GM18868 (cell line): ENCODE results near the gene PLIN1.
"Not testable (repeated sequence)": the region's sequence is repeated elsewhere in the genome, so short reads cannot be mapped to it uniquely, and the experiment has no call there.

ENCODE experiments used
- ATAC-seq: cut with Tn5 transposase; IDR thresholded peaks from one replicate; pipeline ENCODE4 v1.9.1; 2021; ENCODE audit warnings: mild to moderate bottlenecking, moderate library complexity; ENCODE audit not compliant: unreplicated experiment

The PLIN1 gene, protein sequence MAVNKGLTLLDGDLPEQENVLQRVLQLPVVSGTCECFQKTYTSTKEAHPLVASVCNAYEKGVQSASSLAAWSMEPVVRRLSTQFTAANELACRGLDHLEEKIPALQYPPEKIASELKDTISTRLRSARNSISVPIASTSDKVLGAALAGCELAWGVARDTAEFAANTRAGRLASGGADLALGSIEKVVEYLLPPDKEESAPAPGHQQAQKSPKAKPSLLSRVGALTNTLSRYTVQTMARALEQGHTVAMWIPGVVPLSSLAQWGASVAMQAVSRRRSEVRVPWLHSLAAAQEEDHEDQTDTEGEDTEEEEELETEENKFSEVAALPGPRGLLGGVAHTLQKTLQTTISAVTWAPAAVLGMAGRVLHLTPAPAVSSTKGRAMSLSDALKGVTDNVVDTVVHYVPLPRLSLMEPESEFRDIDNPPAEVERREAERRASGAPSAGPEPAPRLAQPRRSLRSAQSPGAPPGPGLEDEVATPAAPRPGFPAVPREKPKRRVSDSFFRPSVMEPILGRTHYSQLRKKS

GRCh38 chr15:89679212-89679611, at the start of gene PLIN1:
TSS of gene PLIN1 (minus strand) at chr15:89679367. CDS start at chr15:89677489, 1,878 bp downstream.
- ATAC-seq: no peak

DNA sequence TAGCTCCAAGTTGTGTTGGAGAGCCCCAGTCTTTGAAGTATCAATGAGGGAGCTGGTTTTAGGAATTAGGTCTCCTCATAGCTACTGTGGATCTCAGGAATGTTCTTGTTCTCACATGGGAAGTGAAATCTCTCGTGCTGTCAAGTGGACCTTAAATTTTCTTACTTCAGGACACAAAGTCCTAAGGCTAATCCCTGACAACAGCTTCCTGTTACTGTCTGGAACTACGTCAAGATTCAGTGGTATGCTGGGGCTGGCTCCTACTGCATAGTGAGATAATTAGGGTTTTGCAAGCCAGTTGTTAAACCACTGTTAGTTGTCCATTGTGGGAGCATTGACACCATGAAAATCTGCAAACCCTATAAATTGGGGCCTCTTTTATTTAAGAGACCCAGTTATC, 49.1 kb upstream of the PLIN1 start:
- no peak for ATAC-seq

DNA sequence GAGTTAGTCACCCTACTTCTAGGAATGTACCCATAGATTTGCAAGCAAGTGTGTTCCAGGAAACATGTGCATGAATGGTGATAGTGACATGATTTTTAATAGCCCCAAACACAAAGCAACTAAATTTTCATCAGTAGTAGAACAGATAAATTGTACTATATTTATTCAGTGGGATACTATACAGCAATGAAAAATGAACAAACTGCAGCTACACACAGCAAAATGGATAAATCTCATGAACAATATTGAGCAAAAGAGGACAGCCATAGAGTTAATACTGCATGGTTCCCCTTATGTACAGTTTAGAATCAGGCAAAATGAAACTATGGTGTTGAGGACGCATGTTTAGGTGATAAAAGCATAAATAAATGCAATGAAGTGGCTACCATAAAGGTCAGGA, 45.9 kb upstream of the PLIN1 start:
- ATAC-seq: no peak

- ATAC-seq: no peak
These were observed 45.5 kb upstream of the PLIN1 start for GRCh38 chr15:89724621-89725020.

GRCh38 chr15:89723031-89723430, 43.9 kb upstream of the PLIN1 start:
- no peak for ATAC-seq

DNA sequence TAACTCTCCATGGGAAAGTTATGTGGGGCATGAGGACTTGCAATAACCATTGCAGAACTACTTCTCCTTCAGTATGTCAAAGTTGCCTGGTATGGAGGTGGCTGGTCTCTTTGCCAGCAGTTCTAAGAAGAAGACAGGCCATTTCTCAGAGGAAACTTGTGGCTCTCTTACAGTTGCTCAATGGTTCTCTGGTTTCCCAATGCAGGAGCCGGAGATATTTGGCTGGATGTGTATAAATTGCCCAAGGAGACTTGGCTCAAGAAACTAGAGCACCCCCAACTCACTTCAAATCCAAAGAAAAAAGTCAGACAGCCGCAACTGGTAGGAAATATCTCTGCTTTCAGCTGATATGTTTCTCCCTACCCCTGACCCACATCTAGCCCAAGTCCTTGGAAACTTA, 35.6 kb upstream of the PLIN1 start:
- no peak for ATAC-seq

DNA sequence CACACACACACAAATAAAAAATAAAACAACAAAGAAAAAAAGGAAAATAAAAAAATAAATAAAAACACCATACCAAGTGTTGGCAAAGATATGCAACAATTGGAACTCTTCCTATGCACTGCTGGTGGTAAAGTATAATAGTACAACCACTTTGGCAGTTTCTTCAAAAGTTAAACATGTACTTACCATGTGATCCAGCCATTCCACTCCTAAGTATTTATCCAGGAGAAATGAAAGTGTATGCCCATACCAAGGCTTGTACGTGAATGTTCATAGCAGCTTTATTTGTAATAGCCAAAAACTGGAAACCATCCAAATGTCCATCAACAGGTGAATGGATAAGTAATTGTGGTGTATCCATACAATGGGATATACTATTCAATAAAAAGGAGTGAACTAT, 28.4 kb upstream of the PLIN1 start:
- no peak for ATAC-seq

DNA sequence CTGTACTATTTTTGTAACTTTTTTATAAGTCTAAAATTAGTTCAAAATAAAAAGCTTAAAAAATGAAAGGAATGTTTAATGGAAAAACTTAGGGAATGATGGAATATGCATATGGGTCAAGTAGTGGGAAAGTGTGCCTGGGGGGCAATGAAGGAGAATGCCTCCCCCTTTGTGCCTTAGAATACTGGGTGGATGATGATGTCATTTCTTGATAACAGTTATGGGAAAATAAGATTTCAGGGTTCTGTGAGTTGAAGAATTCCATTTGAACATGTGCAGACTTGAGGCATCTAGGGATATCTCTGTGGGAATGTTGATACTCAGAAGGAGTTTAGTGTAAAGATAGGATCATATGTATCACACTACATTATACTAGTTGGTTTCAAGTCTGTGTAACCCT, 25.2 kb upstream of the PLIN1 start:
- no peak for ATAC-seq

DNA sequence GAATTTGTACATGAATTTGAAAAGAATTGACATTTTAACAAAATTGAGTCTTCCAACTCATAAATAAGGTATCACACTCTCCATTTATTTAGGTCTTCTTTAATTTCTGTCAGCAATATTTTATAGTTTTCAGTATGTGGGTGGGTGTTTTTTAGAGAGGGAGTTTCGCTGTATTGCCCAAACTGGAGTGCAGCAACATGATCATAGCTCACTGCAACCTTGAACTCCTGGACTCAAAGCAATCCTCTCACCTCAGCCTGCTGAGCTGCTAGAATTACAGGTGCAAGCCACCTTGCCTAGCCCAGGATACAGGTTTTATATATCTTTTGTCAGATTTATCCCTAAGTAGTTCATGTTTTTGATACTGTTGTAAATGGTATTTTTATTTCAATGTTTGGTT, 16.0 kb upstream of the PLIN1 start:
- ATAC-seq: no peak

DNA sequence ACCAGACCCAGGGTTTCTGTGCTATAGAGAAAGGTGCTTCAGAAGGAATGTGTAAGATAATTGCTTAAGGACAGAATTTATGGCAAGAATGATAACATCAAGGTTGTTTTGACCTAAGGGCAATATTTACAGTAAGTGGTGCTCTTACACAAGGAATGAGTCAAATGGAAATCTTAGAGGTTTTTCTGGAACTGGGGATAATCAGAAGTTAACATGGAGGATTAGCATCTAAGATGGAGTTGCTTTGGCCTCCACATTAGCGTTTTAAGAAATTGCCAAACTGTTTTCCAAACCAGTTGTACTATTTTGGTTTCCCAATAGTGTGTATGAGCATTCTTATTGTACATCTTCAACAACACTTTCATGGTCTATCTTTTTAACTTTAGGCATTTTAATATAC, 14.5 kb upstream of the PLIN1 start:
- no peak for ATAC-seq

DNA sequence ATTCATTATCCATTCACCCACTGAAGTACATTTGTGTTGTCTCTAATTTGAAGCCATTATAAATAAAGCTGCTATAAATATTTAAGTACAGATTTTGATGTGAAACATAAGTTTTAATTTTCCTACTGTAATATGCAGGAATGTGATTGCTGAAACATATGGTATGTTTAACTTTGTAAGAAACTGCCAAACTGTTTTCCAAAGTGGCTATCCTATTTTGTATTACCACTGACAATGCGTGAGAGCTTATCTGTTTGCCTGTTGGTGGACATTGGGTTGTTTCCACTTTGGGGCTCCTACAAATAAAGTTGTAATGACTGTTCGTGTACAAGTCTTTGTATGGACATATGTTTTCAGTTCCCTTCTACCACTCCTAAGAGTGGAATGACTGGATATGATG, 13.9 kb upstream of the PLIN1 start:
- ATAC-seq: no peak

- ATAC-seq: peak; percentile 88
These were observed 11.4 kb upstream of the PLIN1 start, which contains the start of the genes PEX11A and WDR93 for GRCh38 chr15:89690276-89691218. TSS of gene PEX11A (minus strand) at chr15:89690754. CDS start at chr15:89690632, 122 bp downstream. TSS of gene WDR93 (plus strand) at chr15:89690811. CDS start at chr15:89701747, 10,936 bp downstream.

DNA sequence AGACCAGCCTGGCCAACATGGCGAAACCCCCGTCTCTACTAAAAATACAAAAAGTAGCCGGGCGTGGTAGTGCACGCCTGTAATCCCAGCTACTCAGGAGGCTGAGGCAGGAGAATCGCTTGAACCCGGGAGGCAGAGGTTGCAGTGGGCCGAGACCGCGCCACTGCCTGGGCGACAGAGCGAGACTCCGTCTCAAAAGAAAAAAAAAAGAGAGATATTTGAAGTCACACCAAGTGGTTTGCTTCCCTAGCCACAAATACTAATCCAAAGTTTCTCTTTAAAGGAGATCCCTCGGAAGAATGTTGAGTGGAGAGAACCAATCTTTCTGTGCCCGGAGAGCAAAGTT, 10.7 kb upstream of the PLIN1 start:
- ATAC-seq: not testable (repeated sequence)

- no peak for ATAC-seq
These were observed 7.4 kb upstream of the PLIN1 start for GRCh38 chr15:89686522-89686921.

DNA sequence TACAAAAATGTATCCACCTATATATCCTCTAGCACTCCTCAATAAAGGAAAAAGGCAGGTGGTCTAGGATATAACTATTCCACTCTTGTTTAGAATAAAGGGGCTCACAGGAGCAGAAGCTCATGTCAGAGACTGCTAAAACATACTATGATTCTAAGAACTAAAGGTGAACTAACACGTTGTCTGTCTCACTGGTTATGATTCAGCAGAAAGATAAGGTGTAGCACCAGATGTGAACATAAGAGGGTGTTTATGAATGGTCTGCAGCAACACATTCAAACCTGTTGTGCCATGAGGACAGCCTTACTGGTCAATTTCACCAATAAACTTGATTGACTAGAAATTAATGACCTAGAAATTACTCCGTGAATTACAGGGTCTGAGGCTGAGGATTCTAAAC, 6.8 kb upstream of the PLIN1 start:
- ATAC-seq: no peak

DNA sequence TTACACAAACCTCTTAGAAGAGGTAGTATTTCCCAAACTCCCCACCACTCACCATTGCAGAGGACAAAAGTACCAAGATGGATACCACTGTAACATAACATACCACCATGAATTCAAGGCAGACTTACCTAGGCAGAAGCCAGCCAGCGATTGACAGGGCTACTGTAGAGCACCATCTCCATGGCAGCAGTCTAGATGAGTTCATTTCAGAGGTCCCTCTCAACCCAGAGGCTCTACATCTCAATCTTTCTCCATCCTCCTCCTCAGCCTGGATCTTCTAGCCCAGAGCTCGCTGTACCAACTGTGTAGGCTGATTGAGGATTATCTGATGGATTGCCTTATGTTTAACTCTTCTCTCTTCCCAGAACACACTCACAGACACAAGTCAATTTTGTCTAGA, 2.0 kb upstream of the PLIN1 start:
- ATAC-seq: no peak

GRCh38 chr15:89680282-89680873, 1.2 kb upstream of the PLIN1 start:
- no peak for ATAC-seq

DNA sequence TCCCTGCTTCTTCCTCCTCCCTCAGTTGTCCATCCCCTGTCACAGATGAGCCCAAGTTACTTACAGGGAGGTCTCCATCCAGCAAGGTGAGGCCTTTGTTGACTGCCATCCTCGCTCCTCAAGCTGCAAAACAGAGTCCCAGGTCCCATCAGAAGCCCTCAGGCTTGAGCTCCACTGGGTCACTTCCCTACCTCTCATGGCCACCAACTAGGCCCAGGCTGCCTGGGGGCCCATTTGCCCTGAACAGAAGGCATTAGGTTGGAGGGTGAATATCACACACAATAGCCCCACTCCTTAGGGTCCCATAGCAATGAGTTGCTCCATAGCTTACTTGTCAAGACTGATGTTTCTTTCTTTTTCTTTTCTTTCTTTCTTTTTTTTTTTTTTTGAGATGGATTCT, 1.8 kb downstream of the PLIN1 start:
- no peak for ATAC-seq

DNA sequence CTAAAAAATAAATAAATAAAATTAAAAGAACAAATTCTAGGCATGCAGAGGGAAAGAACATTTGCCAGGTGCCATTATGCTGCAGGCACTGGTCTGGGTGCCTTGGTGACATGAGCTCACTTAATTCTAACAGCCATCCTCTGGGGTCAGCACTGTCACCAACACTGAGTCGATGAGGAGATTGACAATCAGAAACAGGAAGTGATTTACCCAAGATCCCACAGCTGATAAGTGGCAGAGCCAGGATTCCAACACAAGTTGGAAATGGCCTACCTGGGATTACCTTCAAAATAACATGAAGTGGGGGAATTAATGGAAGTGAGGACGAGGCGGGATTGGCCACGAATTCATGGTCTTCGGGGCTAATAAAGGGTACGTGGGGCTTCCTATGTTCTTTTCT, 3.6 kb downstream of the PLIN1 start:
- ATAC-seq: no peak

GRCh38 chr15:89674526-89674925, 4.6 kb downstream of the PLIN1 start:
- ATAC-seq: no peak

DNA sequence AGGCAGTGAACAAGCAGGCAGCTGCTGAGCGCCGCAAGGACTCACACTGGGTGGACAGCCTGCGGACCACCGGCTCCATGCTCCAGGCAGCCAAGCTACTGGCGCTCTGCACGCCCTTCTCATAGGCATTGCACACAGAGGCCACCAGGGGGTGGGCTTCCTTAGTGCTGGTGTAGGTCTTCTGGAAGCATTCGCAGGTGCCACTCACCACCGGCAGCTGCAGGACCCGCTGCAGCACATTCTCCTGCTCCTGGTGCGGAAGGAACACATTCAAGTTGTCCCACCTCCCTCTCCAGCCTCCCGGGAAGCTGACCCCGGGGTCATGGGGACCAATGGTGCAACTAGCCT, 6.0 kb downstream of the PLIN1 start:
- peak; percentile 63 for ATAC-seq
